ENCODE measurements around the gene SND1.

The SND1 gene

GRCh38 chr7:127802845-127803244 is 150.9 kb downstream of the SND1 start:
- no peak for DNase-seq (ENCODE audit: low spot score)

- DNase-seq (ENCODE audit: low spot score) = peak; percentile 58
These were observed 151.6 kb downstream of the SND1 start for GRCh38 chr7:127803626-127804025.

DNA sequence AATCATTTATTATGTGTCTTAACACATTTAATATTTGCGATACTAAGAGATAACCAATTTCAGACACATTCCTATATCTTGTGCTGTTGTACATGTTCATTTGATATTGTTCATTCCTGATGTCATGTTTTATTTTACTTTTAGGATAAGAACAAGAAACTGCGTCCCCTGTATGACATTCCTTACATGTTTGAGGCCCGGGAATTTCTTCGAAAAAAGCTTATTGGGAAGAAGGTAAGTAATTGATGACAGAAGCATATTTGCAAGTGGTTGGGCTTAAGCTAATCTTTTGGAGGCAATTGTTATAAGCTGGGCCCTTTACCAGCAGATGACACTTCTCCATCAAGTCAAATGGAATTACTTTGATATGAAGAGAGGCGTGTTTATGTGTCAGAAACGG is 155.3 kb downstream of the SND1 start:
- no peak for DNase-seq (ENCODE audit: low spot score)

GRCh38 chr7:127807829-127808228 is 155.8 kb downstream of the SND1 start:
- no peak for DNase-seq (ENCODE audit: low spot score)

DNA sequence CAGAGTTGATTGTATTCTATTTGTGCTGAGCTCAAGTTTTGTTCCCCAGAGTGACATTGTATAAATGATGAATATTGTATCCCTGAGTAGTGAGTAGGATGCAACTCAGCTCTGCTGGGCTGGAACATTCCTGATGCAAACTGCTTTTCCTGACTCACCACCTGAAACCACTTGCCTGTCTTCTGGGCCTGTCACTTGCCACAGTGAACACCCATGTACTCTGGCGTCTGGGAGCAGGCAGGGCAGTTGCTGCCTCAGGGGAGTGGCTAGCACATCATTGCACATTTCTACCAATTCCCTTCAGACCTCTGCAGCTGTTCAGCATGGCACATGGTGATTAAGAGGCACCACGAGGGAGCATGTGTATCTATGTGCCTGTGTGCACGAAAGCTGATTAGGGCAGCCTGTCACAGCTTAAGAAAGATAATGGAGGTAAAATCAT is 157.3 kb downstream of the SND1 start:
- DNase-seq (ENCODE audit: low spot score) = peak; percentile 65

GRCh38 chr7:127810113-127810512 is 158.1 kb downstream of the SND1 start:
- DNase-seq (ENCODE audit: low spot score) = no peak

DNA sequence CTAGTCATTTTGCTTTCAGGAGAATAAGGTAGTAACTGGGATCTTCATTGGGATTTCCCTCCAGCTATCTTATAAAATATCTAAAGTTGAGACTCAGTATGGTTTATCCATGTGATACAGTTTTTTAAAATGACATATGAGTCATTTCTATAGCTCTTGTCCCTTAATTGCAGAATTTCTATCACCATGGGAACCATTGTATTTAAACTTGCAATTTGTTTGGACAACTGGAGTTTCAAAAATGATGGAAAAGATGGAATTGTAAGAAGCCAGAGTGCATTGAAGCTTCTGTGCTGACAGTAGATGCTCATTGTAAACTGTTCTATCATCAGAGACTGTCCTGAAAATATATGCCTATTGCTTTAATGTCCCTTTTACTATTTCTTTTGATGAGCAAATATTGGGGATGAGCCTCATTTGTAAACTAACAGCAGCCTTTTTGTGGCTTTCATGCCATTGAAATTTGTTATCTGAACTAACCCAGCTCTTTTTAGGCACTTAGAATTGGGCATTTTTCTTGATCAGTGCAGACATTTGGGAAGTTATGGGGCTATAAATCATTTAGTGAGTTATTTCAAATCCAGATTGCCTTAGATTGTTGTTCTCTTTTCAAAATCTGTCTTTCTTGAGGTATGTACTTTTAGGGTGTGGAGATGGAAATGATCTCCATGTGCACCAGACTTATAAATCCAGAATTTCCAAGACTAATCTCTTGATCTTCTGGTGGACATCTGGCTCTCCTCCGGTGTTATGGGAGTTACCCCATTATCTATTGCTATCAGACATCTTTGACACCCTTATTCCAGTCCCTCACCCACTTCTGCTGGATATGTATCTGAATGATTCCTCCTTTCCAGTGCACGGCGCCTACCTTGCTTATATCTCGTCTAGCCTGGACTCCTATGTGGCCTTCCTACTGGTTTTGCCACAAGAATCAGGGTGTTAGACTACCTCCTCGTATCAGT is 159.0 kb downstream of the SND1 start:
- no peak for DNase-seq (ENCODE audit: low spot score)

- DNase-seq (ENCODE audit: low spot score) = no peak
These were observed 160.5 kb downstream of the SND1 start for GRCh38 chr7:127812540-127812939.

- DNase-seq (ENCODE audit: low spot score) = no peak
These were observed 162.1 kb downstream of the SND1 start for GRCh38 chr7:127813991-127814541.

- DNase-seq (ENCODE audit: low spot score) = no peak
These were observed 163.7 kb downstream of the SND1 start for GRCh38 chr7:127815631-127816145.

DNA sequence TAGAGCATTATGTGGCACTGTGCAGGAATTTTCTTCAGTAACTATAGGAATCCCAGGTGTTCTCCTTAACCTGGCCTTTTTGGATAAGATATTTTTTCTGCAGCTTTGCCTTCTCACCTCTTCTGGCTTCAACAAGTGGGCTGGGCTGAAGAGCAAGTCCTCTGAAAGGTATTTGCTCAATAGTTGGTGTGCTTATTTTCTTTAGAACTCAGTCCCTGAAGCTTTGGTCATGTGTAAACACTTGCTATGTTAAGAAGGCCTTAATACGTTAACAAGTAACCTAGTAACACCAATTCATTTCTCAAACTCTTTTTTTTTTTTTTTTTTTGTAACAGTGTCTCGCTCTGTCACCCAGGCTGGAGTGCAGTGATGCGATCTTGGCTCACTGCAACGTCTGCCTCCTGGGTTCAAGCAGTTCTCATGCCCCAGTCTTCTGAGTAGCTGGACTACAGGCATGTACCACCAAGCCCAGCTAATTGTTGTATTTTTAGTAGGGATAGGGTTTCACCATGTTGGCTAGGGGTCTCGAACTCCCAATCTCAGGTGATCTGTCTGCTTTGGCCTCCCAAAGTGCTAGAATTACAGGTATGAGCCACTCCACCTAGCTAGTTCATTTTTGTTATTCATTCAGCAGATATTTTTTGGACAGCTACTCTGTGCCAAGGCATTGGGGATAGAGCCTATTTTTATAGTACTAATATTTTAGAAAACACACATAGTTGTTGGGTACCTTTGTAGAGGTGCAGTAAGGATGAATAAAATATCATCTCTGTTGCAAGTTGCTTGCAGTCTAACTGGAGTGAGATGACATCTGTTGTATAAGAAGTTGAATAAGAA is 164.6 kb downstream of the SND1 start:
- no peak for DNase-seq (ENCODE audit: low spot score)

GRCh38 chr7:127817466-127817865 is 165.5 kb downstream of the SND1 start:
- DNase-seq (ENCODE audit: low spot score) = no peak

DNA sequence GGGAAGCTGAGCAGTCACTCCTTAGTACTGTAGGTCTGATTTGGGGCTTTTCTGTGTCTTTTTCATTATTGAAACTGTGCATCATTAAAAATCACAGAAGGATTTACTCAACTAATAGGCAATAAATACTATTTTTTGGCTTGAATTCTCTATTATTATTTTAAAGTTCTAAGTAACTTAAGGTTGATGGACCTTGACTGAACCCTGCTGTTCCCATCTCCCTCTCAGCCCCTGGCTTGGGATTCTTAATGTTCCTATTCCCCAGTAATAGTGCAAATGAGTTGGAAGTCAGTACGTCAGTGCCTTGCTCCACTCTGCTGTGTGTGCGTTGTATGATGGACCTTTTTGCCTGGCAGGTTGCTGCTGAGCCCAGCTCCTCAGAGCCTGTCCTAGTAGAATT is 166.3 kb downstream of the SND1 start:
- DNase-seq (ENCODE audit: low spot score) = no peak

GRCh38 chr7:127819975-127820731 is 168.2 kb downstream of the SND1 start:
- DNase-seq (ENCODE audit: low spot score) = peak; percentile 49

GRCh38 chr7:127820732-127821085 is 168.7 kb downstream of the SND1 start:
- DNase-seq (ENCODE audit: low spot score) = no peak

DNA sequence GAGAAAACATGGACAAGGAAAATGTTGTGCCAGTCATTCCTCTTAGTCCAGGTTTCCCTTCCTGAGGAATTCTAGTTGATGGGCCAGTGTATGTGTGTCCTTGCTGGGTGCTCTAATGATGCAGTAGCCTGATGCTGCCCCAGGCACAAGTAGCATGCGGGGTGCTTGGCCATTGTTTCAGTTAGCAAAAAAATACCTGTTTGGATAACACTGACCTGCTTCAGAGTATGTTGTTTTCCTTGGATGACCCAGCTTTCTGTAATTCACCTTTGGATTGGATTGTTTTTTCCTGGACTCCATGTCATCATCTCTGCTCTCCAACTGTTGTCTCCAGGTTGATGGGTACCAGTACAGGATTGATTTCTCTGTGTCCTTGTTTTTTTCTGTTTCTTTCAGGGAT is 169.2 kb downstream of the SND1 start:
- DNase-seq (ENCODE audit: low spot score) = no peak

DNA sequence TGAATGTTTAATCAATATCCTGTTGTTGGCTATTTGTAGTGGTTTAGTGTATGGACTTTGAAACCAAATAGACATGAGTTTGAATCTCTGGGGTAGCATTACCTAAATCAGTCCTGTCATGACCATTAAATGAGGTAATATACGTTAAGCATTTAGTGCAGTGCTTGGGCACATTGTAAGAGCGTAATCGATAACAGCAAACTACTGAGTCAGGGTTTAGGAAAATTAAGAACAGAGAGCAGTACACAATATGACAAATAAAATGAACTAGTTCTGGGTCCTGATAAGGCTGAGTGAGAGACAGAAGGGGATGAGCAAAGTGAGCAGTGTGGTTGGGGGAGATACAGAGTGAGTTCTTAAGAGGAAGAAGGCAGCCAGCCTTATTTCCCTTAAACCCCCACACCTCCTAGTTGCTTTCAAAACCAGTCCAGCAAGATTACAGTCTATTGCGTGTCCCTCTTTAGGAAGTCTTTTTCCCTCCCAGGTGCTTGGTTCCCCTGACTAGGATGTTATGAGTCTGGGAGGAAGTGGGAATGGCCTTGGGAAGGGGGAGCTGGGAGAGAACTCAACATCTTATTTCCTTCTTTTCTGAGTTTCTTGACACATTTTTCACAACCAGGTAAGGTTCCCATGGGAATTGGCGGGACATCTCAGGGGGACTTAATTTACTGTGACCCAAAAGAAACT is 171.0 kb downstream of the SND1 start:
- DNase-seq (ENCODE audit: low spot score) = no peak

- no peak for DNase-seq (ENCODE audit: low spot score)
These were observed 172.7 kb downstream of the SND1 start for GRCh38 chr7:127824682-127825081.

DNA sequence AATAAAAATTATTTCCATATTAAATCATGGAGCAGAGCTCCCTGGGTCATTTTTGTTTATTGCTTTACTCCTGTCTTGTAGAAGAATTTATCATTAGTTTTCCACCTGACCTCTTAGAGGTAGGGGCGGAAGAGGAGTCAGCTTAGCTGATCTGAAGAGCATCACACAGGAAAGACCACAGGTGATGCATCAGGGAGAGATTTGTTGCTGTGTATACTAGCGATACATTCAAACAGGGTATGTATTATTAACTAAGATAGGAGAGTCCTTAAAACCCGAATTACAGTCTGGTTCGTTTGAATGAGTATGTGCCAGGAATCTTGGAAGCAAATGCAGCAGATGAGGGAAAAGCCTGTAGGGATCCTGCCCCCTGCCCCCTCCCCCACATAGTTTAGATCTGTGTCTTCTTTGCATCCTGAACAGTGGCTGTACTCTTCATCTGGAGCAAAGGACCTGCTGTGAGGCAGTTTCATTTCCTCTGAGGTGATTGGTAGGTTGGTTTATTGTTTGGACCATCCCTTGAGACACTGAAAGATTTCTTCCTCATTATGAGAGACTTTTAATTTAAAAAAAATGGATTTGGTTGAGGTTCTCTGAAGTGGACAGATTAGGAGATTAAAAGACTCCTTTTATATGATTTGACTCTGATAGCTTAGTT is 177.0 kb downstream of the SND1 start:
- DNase-seq (ENCODE audit: low spot score) = no peak

Measured in RKO (cell line).